Measurements from ENCODE around the gene HS3ST6.
"Not testable (repeated sequence)": the region's sequence is repeated elsewhere in the genome, so short reads cannot be mapped to it uniquely, and the experiment has no call there.

The HS3ST6 gene

DNA sequence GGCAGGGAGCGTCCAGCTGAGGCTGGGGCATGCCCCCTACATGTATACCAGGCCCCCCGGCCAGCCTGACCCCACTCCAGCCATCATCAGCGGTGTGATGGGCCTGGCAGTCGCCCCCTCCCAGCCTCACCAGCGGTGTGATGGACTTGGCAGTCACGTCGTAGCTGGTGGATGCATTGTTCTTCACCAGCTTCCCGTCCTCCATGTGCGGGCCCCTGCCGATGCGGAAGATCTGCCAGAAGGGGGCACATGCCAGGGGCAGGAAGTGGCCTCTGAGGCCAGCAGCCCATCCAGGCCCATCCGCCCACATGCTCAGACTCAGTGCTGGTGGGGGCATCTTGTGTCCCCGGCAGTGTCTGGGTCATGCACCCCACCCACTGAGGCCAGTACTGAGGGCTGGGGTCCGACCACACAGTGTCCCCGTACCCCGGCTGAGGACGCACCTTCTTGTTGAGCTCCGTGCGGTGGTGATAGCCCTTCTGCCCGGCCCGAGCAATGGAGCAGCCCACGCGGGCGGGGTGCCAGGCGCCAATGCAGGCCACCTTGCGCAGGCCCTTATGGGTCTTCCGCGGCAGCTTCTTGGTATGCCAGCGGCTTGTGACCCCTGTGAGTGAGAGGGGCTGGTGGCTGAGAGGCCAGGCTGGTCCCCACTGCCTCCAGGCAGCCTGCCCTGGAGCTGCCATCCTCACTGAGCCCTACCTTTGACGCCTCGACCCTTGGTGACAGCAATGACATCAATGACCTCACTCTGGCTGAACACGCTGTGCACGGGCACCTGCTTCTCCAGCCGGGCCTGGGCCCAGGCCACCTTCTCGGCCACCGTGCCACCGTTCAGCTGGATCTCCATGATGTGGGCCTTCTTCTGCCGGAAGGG, 28.5 kb upstream of the HS3ST6 start:
- DNase-seq (ENCODE audit: low spot score), result no peak

DNA sequence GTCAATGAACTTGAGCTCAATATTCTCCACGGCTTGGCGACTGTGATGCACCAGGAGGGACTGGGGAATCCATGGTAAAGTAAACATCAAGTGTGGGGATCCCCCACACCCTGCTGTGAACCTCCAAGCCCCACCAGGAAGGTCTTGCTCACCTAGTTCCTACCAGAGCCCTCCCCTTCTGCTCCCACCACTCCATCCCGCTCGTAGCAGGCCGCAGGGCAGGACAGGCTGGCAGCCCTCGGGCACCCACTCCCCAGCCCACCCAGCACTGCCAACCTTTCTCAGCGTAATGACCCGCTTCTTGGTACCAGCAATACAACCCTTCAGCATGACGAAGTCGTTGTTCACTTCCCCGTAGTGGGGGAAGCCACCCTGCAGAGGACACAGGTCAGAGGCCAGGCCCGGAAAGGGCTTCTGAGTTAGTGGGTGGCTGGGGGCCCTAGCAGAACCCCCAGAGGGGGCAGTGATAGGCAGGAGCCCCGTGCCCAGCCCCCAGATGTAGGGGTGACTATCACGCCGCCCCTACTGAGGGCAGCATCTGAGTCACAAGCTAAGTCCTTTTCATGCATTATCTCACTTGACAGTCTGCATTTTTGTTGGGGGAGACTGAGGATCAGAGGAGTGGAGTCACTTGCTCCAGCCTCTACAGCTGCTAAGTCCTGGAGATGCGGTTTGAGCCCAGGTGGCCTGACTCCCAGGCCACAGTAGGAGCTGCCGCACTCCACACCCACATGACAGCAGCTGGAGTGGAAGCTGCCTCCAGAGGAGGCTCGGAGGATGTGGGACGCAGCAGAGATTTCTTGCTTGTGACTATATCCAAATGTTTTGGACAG, 27.6 kb upstream of the HS3ST6 start:
- DNase-seq (ENCODE audit: low spot score), result no peak

DNA sequence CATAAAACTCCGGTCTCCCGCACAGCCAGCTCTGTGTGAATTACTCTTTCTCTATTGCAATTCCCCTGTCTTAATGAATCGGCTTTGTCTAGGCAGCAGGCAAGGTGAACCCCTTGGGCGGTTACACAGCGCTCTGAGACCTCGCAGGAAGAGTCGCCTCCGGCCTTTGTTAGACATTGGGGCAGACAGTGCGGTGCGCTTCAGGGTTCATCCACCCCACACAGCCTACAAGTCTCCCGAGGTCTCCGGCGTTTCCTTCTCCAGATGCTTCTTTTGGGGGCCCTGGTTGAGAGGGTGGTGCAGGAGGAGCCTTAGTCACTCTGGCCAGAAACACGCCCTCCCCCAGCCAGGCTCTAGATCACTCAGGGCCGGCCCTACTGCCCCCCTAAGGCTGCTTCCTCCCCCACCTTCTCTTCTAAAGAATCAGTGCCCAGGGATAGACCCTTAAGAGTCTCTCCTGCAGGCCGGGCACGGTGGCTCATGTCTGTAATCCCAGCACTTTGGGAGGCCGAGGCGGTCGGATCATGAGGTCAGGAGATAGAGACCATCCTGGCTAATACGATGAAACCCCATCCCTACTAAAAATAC, 26.5 kb upstream of the HS3ST6 start:
- no peak for DNase-seq (ENCODE audit: low spot score)

DNA sequence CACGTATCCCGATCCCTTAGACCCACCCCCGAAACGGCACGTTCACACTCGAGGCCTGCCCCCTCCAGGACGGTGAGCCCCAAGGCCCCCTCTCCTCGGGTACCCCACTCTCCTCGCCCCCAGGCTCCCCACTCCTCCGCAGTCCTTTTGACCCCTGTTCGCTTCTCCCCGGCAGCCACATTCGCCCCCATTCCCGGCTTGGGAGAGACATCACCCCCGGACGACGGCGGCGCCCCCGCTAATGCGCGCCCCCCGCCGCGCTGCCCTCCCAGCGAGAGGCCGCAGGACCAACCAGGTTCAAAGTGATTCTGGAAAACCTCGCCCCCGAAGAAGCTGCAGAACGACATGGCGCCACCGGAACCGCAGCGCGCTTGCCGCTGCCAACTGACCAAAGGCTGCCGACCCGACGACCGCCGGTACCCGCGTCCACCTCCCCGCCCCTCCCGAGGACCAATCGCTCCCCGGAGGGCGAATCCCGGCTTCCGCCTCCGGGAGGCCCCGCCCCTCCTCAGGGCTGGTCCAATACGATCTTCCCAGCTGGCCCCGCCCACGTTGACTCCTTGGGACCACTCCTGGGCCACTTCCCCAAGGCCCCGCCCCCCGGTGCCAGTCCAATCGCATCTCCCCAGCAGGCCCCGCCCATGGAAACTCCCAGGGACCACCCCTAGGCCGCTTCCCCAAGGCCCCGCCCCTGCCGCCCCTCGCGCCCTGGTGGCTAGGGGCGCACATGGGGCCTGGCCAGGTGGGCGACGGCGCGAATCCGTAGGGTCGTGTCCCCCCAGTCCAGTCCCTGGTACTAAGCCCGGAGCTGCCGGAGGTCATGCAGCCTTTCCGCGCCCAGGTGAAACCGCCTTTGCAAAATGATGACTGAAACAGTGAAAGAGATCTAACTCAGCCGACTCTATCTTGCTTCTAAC, 24.9 kb upstream of the HS3ST6 start, which contains the start of gene MSRB1:
TSS of gene MSRB1 (minus strand) at position 390 of the 917 bp plus-strand sequence. CDS start at position 347, 43 bp downstream.
- DNase-seq (ENCODE audit: low spot score), result peak; percentile 100

DNA sequence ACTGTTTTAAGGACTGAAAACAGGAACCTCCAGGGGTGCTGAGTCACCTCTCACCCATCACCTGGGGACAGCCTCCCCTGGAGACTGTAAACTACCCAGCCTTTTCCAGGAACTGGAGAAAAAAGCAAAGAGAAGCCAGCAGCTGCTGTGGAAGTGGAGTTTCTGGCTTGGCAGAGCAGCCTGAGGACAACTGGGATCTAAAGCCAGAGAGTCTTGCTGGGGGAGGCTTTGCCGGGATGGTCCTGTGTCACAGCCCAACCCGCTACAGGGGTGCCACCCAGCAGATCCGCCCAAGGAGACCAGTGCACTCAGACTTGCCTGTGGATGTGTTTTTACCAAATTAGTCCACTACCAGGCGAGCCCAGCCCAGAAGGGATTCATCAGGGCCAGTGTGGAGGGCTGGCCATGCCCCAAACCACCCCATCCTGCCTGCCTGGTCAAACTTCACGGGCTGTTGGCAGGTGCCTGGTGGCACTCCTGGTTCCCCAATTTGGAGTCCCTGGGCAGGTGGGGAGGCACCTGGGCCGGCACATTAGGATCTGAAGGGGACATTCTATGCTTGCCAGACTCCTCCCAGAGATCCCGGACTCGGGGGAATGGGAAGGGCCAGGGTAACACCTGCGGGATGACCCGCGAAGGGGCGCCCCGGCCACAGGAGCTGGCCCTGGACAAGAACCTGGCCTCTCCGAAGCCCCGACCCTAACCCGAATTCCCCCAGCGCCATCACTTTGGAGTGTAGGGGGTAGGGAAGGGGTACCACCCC, 24.0 kb upstream of the HS3ST6 start:
- peak; percentile 33 for DNase-seq (ENCODE audit: low spot score)

DNA sequence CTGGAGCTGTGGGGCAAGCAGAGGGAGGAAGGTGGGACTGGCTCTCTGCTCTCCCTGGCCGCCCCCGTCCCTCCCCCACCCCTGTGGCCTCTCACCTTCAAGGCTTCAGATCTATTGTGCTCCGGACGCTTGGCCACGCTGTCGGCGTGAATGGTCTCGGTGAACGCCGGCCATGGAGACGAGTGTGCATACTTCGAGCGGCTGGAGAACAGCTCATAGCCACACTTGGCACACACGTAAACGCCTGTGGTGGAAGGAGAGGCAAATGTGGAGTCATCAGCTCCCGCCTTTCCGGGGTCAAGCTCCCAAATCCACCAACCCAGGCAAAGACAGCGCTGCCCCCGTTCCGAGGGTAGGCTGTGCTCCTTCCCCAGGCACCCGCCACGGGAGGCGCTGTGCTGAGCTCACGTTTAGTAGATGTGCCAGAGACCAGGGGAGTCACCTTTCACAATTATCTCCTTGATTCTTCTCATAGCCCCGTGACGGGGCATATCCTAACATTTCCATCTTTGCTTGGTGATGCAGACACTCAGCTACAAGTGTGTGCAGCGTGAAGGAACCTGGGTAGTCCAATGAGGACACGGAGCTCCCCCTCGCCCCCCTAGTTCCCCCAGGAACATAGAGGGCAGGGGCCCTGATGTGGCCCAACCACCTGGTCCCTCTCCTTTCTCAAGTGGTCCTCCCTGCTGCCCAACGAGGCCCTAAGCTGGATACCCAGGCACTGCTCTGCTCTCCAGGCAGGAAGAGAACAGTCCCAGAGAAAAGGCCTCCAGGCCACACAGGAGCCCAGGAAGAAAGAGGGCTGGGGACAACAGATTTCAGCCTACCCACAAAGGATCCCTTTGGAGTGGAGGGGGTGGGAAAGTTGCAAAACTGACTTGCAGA, 23.2 kb upstream of the HS3ST6 start:
- no peak for DNase-seq (ENCODE audit: low spot score)

DNA sequence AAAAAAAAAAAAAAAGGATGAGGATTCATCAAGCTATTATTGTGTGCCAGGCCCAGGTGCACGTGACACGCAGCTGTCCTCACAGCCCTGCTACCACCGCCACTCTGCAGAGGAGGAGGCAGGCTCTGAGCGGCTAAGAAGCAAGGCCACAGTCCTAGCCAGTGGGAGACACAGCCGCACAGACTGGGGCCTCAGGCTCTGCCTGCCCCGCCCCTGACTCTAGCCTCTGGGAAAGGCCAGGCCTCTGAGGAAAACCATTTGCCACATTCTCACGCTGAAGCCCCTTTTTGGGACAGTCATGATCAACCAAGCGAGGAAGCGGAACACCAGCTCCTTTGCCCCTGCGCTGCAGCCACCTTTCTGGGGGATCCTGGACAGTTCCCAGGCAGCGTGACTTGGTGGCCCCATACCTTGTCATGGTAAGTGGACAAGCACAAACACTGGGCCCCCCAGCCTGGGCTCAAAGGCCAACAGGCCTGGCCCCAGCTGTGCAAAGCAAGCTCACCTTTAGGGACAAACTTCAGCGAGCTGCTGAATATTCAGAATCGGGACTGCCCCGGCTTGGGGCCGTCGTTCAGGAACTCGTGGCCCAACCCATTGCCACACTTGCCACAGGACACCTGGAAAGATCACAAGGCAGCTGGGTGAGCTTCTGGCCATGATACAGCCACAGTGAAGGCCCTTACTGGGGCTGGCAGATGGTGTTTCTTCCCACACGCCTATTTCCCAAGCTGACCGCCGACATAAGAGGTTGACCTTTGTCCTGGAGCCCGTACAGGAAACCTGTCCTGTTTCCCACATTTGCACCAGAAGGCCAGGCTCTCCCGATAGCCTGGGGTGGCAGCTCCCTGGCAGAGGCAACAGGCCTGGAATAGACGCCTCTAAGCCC, 22.3 kb upstream of the HS3ST6 start:
- no peak for DNase-seq (ENCODE audit: low spot score)

DNA sequence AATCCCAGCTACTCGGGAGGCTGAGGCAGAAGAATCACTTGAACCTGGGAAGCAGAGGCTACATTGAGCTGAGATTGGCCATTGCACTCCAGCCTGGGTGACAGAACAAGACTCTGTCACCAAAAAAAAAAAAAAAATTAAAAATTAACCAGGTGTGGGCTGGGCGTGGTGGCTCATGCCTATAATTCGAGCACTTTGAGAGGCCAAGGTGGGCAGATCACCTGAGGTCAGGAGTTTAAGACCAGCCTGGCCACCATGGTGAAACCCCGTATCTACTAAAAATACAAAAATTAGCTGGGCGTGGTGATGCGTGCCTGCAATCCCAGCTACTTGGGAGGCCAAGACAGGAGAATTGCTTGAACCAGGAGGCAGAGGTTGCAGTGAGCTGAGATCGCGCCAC, 21.6 kb upstream of the HS3ST6 start:
- DNase-seq (ENCODE audit: low spot score), result not testable (repeated sequence)

DNA sequence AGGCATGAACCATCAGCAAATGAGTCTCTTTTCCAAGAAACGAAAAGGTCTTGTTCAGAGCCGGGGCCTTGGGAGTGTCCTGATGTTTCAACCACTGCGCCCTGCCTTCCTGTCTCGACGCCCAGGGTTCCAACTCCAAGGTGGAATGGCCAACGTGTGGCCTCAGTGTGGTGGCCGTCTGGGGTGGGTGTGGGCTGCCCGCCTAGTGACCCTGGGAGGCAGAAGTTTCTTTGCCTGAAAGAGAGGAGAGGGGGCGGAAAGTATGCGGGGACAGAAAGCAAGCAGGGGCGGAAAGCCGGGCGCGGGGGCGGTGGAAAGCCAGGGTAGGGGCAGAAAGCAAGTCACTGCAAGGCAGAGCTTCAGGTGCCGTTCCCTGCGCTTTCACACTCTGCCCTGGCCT, 20.7 kb upstream of the HS3ST6 start:
- DNase-seq (ENCODE audit: low spot score), result no peak

DNA sequence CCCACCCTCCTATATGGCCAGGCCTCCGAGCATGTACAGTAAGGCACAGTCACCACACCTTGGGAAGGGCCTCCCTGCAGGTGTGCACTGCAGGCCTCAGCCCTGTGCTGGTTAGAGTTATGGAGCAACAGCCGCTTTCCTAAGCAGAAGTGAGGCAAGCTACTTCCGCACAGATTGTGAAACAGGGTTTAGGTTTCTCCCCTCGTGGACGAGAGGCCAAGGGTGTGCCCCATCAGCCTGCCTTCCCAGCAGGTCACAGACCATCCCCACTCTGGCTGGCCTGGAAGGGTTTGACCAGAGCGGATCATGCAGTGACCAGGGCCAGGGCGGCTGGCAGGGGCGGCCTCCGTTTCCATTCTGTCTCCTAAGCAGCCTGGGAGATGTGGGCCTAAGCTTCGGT, 20.1 kb upstream of the HS3ST6 start:
- no peak for DNase-seq (ENCODE audit: low spot score)

DNA sequence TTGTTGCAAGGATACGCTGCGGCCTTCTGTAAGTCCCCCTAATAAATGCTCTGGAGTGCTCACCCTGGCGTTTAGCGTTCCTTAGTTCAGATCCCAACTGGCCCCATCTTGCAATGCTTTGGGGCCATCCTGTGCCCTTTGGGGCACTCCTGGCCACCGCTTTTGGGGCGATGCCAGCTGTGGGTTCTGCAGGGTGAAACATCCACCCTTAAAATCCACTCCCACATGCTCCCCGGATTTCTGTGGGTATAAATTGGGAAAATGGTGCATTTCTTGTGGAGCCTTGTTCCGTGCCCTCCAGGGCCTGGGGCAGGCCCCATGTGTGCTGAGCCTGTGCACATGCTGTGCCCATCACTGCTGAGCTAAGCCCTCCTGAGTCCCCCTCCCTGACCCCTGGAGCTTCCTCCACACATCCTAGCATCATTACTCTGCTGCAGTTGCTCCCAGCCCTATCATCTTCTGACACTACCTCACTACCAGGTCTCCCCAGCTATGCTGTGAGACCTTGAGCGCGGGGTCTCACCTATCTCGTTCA, 18.8 kb upstream of the HS3ST6 start:
- no peak for DNase-seq (ENCODE audit: low spot score)

DNA sequence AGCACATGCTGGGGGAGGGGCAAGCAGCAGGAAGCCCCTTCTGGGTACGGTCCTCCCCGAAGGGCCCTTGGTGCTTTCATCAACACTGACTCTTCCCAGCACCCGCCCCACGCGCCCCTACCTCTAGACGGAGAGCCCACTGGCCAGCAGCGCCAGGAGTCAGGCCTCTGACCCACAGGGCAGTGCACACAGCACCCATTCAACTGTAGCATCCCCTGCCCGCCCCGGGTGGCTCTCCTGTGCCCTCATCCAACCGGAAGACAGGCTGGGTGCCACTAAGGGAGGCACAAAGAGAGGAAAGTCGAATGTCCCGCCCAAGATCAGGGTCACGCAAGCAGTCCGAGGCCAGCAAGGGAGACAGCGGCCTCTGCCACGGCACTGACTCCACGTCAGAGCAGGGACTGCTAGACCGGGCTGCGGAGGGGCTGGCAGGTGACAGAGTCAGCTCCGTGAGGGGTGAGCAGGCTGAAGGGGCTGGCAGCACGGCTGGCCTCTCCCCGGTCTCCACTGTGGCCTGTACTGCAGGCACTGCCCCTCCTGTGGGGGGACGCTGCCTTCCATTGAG, 15.0 kb upstream of the HS3ST6 start:
- DNase-seq (ENCODE audit: low spot score), result no peak

DNA sequence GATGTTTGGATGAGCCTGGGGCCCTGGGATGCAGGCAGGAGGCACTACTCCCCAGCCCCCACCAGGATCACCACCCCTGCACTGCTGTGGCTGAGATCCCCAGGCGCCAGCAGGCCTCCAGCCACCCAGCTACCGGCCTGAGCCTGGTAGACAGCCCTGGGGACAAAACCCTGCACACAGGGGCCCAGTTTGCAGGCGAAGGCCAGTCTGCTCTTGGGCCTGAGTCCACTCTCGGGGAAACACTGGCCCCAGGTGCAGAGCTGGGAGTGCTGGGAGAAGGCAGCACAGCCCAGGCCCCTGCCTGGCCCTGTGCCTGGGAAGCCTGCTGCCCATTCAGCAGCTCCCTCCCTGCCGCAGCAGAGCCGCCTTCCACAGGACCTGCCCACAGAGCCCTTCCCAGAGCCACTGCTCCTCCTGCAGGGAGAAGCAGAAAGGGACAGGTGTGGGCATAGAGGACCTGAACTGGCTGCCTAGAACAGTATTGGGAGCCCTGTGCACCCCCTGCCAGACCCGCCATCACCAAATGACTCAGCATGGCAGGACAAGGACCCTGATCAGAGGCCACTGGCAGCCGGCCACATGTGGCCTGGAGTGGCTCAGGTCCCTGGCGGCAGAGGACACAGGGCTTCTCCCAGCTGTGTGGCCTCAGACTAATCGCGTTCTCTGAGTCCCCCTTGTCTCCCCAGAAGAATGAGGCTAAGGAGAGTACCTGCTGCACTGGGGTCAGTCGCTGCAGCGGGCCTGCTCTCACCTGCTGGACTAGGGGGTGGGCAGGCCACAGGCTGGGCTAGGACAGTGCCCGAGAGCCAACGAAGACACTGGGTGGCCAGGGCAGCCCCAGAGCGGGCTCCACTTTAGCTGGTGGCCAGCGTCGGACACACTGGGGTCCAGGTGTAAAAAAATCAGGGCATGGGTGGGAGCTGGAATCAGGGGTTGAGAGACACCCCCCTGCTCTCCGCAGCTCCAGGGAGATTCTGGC, 14.1 kb upstream of the HS3ST6 start:
- no peak for DNase-seq (ENCODE audit: low spot score)

DNA sequence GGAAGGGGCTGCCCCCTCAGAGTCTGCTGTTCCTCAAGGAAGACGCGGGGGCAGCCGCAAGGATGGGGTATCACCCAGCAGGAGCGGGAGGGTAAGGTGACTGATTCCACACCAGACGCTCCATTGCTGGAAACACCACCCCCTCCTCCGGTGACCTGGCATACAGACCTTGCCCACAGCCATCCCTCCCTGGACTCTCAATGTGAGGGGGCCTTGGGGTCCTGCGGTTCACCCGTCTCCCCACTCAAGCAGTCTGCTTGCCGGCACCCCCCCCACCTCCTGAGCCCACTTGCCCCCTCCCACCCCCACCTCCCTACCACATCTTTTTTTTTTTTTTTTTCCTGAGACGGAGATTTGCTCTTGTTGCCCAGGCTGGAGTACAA, 12.1 kb upstream of the HS3ST6 start:
- DNase-seq (ENCODE audit: low spot score), result no peak

DNA sequence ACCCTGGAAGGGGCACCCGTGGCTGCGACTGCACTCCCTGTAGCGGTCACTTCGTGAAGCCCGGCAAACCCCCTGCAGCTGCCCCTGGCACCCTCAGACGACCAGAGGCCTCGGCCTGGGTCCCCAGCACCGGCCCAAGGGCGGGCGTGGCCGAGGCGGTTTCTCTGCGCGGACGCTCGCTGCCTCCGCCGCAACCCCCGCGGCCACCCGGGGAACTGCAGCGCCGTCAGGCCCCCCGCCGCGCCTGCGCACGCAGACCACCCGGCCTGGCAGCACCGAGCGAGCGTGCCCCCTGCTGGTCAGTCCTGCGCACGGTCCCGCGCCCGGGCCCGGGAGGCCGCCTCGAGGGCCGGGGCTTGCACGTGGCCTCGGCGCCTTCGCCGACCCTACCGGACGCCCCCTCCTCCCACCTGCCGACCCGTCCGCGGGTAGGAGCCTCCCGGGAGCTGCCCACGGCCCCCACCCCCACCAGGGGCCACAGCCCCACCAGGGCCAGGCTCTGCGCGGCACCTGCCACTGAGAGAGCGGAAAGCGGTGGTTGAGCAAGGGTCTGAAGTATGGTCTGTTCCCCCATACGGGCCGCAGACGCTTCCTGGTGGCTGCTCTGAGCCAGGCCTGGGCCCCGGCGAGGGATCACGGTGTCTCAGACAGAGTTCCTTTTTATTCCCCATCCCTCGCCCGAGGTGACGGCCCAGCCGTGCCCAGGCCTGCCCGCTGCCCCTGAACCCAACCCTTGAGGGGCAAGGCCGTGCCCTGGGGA, 11.5 kb upstream of the HS3ST6 start:
- peak; percentile 93 for DNase-seq (ENCODE audit: low spot score)

DNA sequence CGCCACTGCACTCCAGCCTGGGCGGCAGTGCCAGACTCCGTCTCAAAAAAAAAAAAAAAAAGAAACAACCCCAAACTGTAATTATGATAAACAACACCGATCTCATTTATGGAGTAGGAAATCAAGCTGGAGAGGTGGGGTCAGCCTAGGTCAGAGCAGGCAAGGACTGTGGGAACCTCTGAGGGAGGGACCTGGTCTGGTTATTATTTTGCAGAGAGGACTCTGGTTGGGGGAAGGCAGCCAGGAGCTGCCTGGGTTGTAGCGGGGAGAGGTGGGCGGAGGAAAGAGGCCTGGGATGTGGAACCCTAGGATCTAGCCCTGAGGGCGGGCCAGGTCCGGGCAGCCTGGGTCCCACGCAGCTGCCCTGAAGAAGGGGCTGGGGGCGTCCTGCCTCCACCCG, 10.9 kb upstream of the HS3ST6 start:
- no peak for DNase-seq (ENCODE audit: low spot score)

All from activated CD4-positive, alpha-beta T cell treated with anti-CD3 and anti-CD28 coated beads, Interleukin-2, Interleukin-4, amounts not matched to agents 100 ng/mL and 50 ng/mL, durations not matched to agents 16 hours and 8 hours (primary cell).